B cell (primary cell): ENCODE results near the gene OPN1SW. TPM values are rescaled to one million over a fixed set of nuclear protein-coding genes. Genes with fewer than 3 reads are reported as not detected.

Experiments
- ATAC-seq: fragments of 200-7000 bp; cut with Tn5 transposase; one replicate; pipeline ENCODE4 v1.10.0; 2021; ENCODE audit warnings: low read depth, mild to moderate bottlenecking, moderate number of reproducible peaks, moderate library complexity
- CTCF ChIA-PET: fragments of 350-600 bp; sonication (Branson Sonifier 250); formaldehyde crosslinking; loops from one replicate; lab custom pipeline; 2021; ENCODE audit warnings: antibody characterized with exemption, inconsistent platforms; lab: Charles Lee
- POLR2A ChIA-PET: fragments of 350-600 bp; sonication (Branson Sonifier 250); formaldehyde crosslinking; loops from one replicate; lab custom pipeline; 2021; ENCODE audit warnings: antibody characterized with exemption; lab: Charles Lee
- DNase-seq: peaks from one replicate; pipeline ENCODE4 v3.0.0; 2013
- H2AFZ ChIP-seq: 2 replicates; pipeline ENCODE4 v1.6.1; 2012; ENCODE audit warnings: mild to moderate bottlenecking, low read depth, low read length; ENCODE audit not compliant: insufficient read depth, poor library complexity, severe bottlenecking
- H3K27ac ChIP-seq, 2 donors: 1 replicate in 1 of 2; 2 replicates in 1 of 2; pipeline ENCODE4 v1.5.1; 2012 to 2013; ENCODE audit warnings: low read length in 2 of 2, mild to moderate bottlenecking in 2 of 2, moderate library complexity in 1 of 2
- H3K27me3 ChIP-seq, 4 experiments: fragments of 200-600 bp in 1 of 4; sonication (generic) in 1 of 4; replicated peaks in 1 of 4; 1 replicate in 2 of 4; 2 replicates in 2 of 4; pipeline versions ENCODE4 v1.6.1 to v1.7.0; 2013 to 2016; ENCODE audit warnings: low read length in 3 of 4, mild to moderate bottlenecking in 2 of 4, mixed read lengths in 1 of 4, moderate library complexity in 1 of 4; ENCODE audit not compliant: insufficient read depth in 4 of 4, control insufficient read depth in 3 of 4; ENCODE audit errors: control extremely low read depth in 1 of 4
- H3K36me3 ChIP-seq, 2 experiments: replicated peaks in 1 of 2; 1 replicate in 1 of 2; 2 replicates in 1 of 2; pipeline versions ENCODE4 v1.6.1 to v1.7.1; 2013; ENCODE audit warnings: low read length in 1 of 2; ENCODE audit not compliant: insufficient read depth in 2 of 2, control insufficient read depth in 1 of 2; ENCODE audit errors: control extremely low read depth in 1 of 2, extremely low read depth in 1 of 2
- H3K4me1 ChIP-seq, 2 donors: fragments of 200-600 bp in 1 of 2; sonication (generic) in 1 of 2; 1 replicate in 1 of 2; 2 replicates in 1 of 2; pipeline versions ENCODE4 v1.5.1 to v1.6.1; 2013 to 2017; ENCODE audit warnings: low read length in 2 of 2; ENCODE audit not compliant: control insufficient read depth in 2 of 2, insufficient read depth in 2 of 2
- H3K4me2 ChIP-seq: replicated peaks from 2 replicates; pipeline ENCODE3; 2012; ENCODE audit warnings: mild to moderate bottlenecking, low read depth, low read length; ENCODE audit not compliant: poor library complexity, severe bottlenecking
- H3K4me3 ChIP-seq, 5 experiments: fragments of 200-600 bp in 1 of 5; sonication (generic) in 1 of 5; 1 replicate in 3 of 5; 2 replicates in 2 of 5; pipeline versions ENCODE4 v1.5.1 to v1.7.0; 2011 to 2016; ENCODE audit warnings: low read length in 4 of 5, mild to moderate bottlenecking in 4 of 5, low read depth in 2 of 5, control low read depth in 1 of 5, moderate library complexity in 1 of 5; ENCODE audit not compliant: insufficient read depth in 1 of 5; ENCODE audit errors: control extremely low read depth in 1 of 5, extremely low read depth in 1 of 5
- H3K79me2 ChIP-seq: fragments of 200-600 bp; sonication (generic); one replicate; pipeline ENCODE4 v1.6.0; 2016; ENCODE audit warnings: low read length; ENCODE audit not compliant: control insufficient read depth, insufficient read depth
- H3K9ac ChIP-seq: fragments of 200-600 bp; sonication (generic); 2 replicates; pipeline ENCODE4 v1.6.1; 2017; ENCODE audit warnings: mild to moderate bottlenecking, low read length, moderate library complexity
- H3K9me3 ChIP-seq, 3 donors: one replicate each; pipeline versions ENCODE4 v1.6.1 to v1.7.1; 2013; ENCODE audit warnings: low read length in 2 of 3; ENCODE audit not compliant: control insufficient read depth in 2 of 3, insufficient read depth in 1 of 3; ENCODE audit errors: control extremely low read depth in 1 of 3
- H4K20me1 ChIP-seq: 2 replicates; pipeline ENCODE4 v1.6.0; 2012; ENCODE audit warnings: mild to moderate bottlenecking, low read length; ENCODE audit not compliant: insufficient read depth, control insufficient read depth, poor library complexity, severe bottlenecking
- H3K27ac Mint-ChIP-seq: one replicate; pipeline ENCODE4 v1.8.0; 2021; ENCODE audit warnings: mixed read lengths
- H3K27me3 Mint-ChIP-seq: one replicate; pipeline ENCODE4 v1.8.0; 2021; ENCODE audit warnings: mixed read lengths
- H3K4me1 Mint-ChIP-seq: one replicate; pipeline ENCODE4 v1.8.0; 2021; ENCODE audit warnings: mixed read lengths
- H3K4me3 Mint-ChIP-seq: one replicate; pipeline ENCODE4 v1.8.0; 2021; ENCODE audit warnings: mixed read lengths
- H3K9me3 Mint-ChIP-seq: one replicate; pipeline ENCODE4 v1.8.0; 2022; ENCODE audit warnings: mixed read lengths; ENCODE audit not compliant: insufficient read depth
- EZH2 ChIP-seq: IDR thresholded peaks from 2 replicates; pipeline ENCODE4 v1.6.1; 2012; ENCODE audit warnings: borderline replicate concordance, low read depth, mild to moderate bottlenecking, moderate library complexity, low read length; ENCODE audit not compliant: insufficient read depth, poor library complexity, severe bottlenecking
- WGBS: methylation state at CpG from one replicate; pipeline ENCODE4 v1.1.5; 2013; ENCODE audit warnings: missing lambda C conversion rate; ENCODE audit not compliant: insufficient coverage; 5-methylcytosine and 5-hydroxymethylcytosine counted together
- intact Hi-C: fragments of 100-400 bp; cut with micrococcal nuclease; formaldehyde crosslinking; loops from one replicate; pipeline ENCODE4 v1.10.0; 2022
- polyA plus RNA-seq: library from polyadenylated mRNA; depleted of rRNA; stranded (reverse); fragments of >200 nt; gene quantifications from 2 replicates; pipeline ENCODE4 v1.2.3, GENCODE V29; 2012
- total RNA-seq, 2 donors: library from RNA; stranded (reverse); fragments of 120-200 nt in 1 of 2; gene quantifications; 1 replicate in 1 of 2; 2 replicates in 1 of 2; pipeline versions ENCODE4 v1.2.3 to v1.2.4, GENCODE V29; 2013 to 2022
- TF ChIP-seq, protein P1 (sequence below): fragments of 200-600 bp; IDR thresholded peaks from one replicate; pipeline ENCODE4 v1.8.0; 2022; ENCODE audit warnings: antibody characterized with exemption, mild to moderate bottlenecking

OPN1SW gene
- total and polyA plus RNA-seq, 2 donors (not counting 1 experiment from before 2014, with no cell fraction given): not detected

DNA sequence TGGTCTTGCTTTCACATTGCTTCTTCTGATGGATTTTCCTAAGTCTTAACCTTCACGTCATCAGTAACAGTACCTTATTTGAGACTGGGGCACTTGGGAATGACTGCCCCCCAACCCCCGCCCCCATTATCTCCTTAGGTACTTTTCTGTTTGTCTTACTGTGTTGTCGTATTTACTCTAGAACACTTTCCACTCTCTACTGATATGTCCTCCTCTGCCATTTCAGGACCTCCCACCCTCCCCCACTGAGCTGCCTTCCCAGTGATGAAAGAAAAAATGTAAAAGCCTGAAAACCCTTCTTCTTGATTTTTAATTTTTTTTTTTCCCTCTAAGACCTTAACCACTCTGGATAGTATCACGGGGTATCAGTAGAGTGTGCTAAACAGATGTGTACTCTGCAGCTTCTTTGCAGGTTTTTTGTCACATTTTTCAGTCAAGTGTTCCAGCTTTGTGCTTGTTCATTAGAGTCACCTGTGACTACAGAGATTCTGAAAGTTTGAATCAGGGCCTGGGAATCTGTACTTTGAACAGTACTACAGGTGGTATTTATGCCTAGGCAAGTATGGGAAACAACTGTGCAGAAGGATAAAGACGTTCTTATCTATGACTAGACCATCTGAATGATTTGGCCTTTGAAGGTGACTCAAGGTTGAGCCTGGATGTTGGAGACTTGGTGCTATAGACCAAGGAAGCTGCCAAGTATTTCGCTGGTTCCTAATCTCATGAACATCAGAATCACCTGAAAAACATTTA, 28.1 kb downstream of the OPN1SW start:
- no peaks in the 10 kb centered on the region for H3K9me3 ChIP-seq
- no peak overlapping the region for H3K27ac ChIP-seq
- H3K27ac Mint-ChIP-seq: no peak overlapping the region
- ChIA-PET POLR2A (interaction anchor here (0.7 kb wide), 1 partner anchor 1448 kb away, joined by 7 read pairs; no protein-coding TSS in a partner anchor), CTCF (no interaction called here)
- no peak overlapping the region for H3K4me2 ChIP-seq
- H3K4me1 Mint-ChIP-seq: peaks cover 4% of the 10 kb centered on the region
- no peaks in the 10 kb centered on the region for H3K27me3 Mint-ChIP-seq
- H3K9ac ChIP-seq: no peak overlapping the region
- H2AFZ ChIP-seq: no peak overlapping the region
- no peak for DNase-seq
- TF ChIP-seq, protein P1, sequence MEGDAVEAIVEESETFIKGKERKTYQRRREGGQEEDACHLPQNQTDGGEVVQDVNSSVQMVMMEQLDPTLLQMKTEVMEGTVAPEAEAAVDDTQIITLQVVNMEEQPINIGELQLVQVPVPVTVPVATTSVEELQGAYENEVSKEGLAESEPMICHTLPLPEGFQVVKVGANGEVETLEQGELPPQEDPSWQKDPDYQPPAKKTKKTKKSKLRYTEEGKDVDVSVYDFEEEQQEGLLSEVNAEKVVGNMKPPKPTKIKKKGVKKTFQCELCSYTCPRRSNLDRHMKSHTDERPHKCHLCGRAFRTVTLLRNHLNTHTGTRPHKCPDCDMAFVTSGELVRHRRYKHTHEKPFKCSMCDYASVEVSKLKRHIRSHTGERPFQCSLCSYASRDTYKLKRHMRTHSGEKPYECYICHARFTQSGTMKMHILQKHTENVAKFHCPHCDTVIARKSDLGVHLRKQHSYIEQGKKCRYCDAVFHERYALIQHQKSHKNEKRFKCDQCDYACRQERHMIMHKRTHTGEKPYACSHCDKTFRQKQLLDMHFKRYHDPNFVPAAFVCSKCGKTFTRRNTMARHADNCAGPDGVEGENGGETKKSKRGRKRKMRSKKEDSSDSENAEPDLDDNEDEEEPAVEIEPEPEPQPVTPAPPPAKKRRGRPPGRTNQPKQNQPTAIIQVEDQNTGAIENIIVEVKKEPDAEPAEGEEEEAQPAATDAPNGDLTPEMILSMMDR: no peak
- TF ChIP-seq EZH2: no peak
- ATAC-seq: no peak
- peaks cover 57% of the 10 kb centered on the region for H3K79me2 ChIP-seq
- peaks cover 37% of the 10 kb centered on the region for H4K20me1 ChIP-seq
- H3K36me3 ChIP-seq: peaks cover 7 to 26% of the 10 kb centered on the region in 2 experiments
- intact Hi-C loops: no loop called here
- H3K9me3 Mint-ChIP-seq: no peaks in the 10 kb centered on the region
- 100% methylated on average over 4 of the region's 6 CpGs for WGBS
- H3K4me3 Mint-ChIP-seq: no peak overlapping the region
- H3K27me3 ChIP-seq: no peaks in the 10 kb centered on the region
- H3K4me1 ChIP-seq: no peaks in the 10 kb centered on the region
- H3K4me3 ChIP-seq: no peak overlapping the region

DNA sequence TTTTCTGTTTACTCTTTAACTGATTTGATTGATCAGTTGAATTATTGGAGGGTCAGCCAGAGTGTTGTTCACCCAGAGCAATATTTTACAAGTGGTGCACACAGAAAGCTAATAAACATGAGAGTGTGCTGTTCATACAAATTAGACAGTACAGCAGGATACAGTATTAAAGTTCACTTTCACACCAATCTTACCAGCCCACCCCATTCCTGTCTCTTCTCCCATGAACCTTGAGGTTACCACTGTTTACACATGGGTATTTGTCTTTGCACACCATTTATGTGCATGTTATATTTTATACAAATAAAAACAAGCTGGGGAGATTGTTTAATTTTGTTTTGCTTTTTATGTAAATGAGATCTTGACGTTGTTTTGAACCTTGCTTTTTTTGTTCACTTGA, 29.9 kb downstream of the OPN1SW start:
- H3K4me3 Mint-ChIP-seq: no peak overlapping the region
- Histone ChIP-seq H3K9ac (no peak overlapping the region), H3K27me3 (no peaks in the 10 kb centered on the region), H3K79me2 (peaks cover 74% of the 10 kb centered on the region), H3K9me3 (no peaks in the 10 kb centered on the region), H4K20me1 (peaks cover 43% of the 10 kb centered on the region), H3K36me3 (peaks cover 4 to 21% of the 10 kb centered on the region in 2 experiments), H3K4me2 (no peak overlapping the region), H3K4me3 (no peak overlapping the region), H2AFZ (no peak overlapping the region), H3K4me1 (peaks cover 0 to 3% of the 10 kb centered on the region in 2 donors), H3K27ac (no peak overlapping the region)
- H3K27ac Mint-ChIP-seq: no peak overlapping the region
- no peaks in the 10 kb centered on the region for H3K9me3 Mint-ChIP-seq
- peaks cover 15% of the 10 kb centered on the region for H3K4me1 Mint-ChIP-seq
- intact Hi-C loops: no loop called here
- H3K27me3 Mint-ChIP-seq: no peaks in the 10 kb centered on the region
- ChIA-PET POLR2A (no interaction called here), CTCF (no interaction called here)
- DNase-seq (no peak), ATAC-seq (no peak)
- TF ChIP-seq, protein P1: no peak
- TF ChIP-seq EZH2: no peak
- WGBS: no CpG with 5 or more reads among the region's 1 CpG
